GM12878 (cell line): ENCODE data around the gene TCN1. TPM values are rescaled to one million over a fixed set of nuclear protein-coding genes. Genes with fewer than 3 reads are reported as not detected.

Experiments
- ATAC-seq: fragments of 200-7000 bp; cut with Tn5 transposase; 3 replicates; pipeline ENCODE4 v1.9.1; 2020; ENCODE audit warnings: mild to moderate bottlenecking, moderate library complexity
- BruUV-seq: library from RNA; stranded (reverse); fragments of 400-500 nt; replicated peaks from 2 replicates; lab custom pipeline; 2021; lab: Mats Ljungman, UMichigan
- CTCF ChIA-PET: fragments of 300-600 bp; sonication (Branson Sonifier 250); formaldehyde crosslinking; extraction: SDS; loops from one replicate; lab custom pipeline; 2021; ENCODE audit warnings: inconsistent platforms; lab: Yijun Ruan, JAX
- POLR2A ChIA-PET: fragments of 350-600 bp; formaldehyde crosslinking; extraction: SDS; loops from one replicate; lab custom pipeline; 2021; ENCODE audit warnings: inconsistent platforms; lab: Charles Lee
- RAD21 ChIA-PET: fragments of 300-600 bp; sonication (Branson Sonifier 250); formaldehyde crosslinking; loops from one replicate; lab custom pipeline; 2023; ENCODE audit warnings: antibody characterized with exemption; ENCODE audit not compliant: unreplicated experiment; lab: Charles Lee
- SMC1A ChIA-PET: fragments of 300-600 bp; sonication (Branson Sonifier 250); formaldehyde crosslinking; loops from one replicate; lab custom pipeline; 2023; ENCODE audit not compliant: unreplicated experiment, uncharacterized antibody; lab: Charles Lee
- DNase-seq: peaks from one replicate; pipeline ENCODE4 v3.0.0-alpha.2; 2011; ENCODE audit warnings: low read depth, low spot score
- FAIRE-seq: peaks from 3 replicates; lab custom pipeline; 2011; peaks lifted over from hg19 to GRCh38; lab: Jason Lieb, UNC
- H2AFZ ChIP-seq: 2 replicates; pipeline ENCODE4 v1.6.0; 2011; ENCODE audit warnings: low read depth, low read length, control low read depth; ENCODE audit not compliant: control insufficient read depth
- H3K27ac ChIP-seq: 2 replicates; pipeline ENCODE4 v1.5.1; 2011; ENCODE audit warnings: control low read depth; ENCODE audit not compliant: control insufficient read depth, insufficient read depth
- H3K27me3 ChIP-seq, 2 experiments: replicated peaks in 1 of 2; 2 replicates each; pipeline versions ENCODE4 v1.6.0 to v1.6.1; 2011; ENCODE audit warnings: low read length in 1 of 2; ENCODE audit not compliant: control insufficient read depth in 2 of 2, insufficient read depth in 2 of 2
- H3K36me3 ChIP-seq, 2 experiments: 2 replicates each; pipeline ENCODE4 v1.5.1; 2011; ENCODE audit warnings: low read length in 1 of 2; ENCODE audit not compliant: control insufficient read depth in 2 of 2, insufficient read depth in 2 of 2
- H3K4me1 ChIP-seq: 2 replicates; pipeline ENCODE4 v1.6.1; 2011; ENCODE audit warnings: mild to moderate bottlenecking, low read length, moderate library complexity, mixed read lengths; ENCODE audit not compliant: control insufficient read depth, insufficient read depth
- H3K4me2 ChIP-seq: 2 replicates; pipeline ENCODE4 v1.6.0; 2011; ENCODE audit warnings: control low read depth; ENCODE audit not compliant: control insufficient read depth, insufficient read depth
- H3K4me3 ChIP-seq: fragments of 200-600 bp; sonication (generic); 2 replicates; pipeline ENCODE4 v1.5.1; 2016
- H3K79me2 ChIP-seq: 2 replicates; pipeline ENCODE4 v1.6.0; 2011; ENCODE audit warnings: low read length; ENCODE audit not compliant: control insufficient read depth, insufficient read depth
- H3K9ac ChIP-seq: 2 replicates; pipeline ENCODE4 v1.8.0; 2011; ENCODE audit warnings: low read length, control low read depth, mixed read lengths; ENCODE audit not compliant: control insufficient read depth, insufficient read depth
- H3K9me3 ChIP-seq: replicated peaks from 3 replicates; pipeline ENCODE4 v1.5.1; 2011; ENCODE audit warnings: mild to moderate bottlenecking, low read length; ENCODE audit not compliant: control insufficient read depth, insufficient read depth
- H4K20me1 ChIP-seq: 2 replicates; pipeline ENCODE4 v1.6.0; 2011; ENCODE audit not compliant: control insufficient read depth, insufficient read depth
- CBX5 ChIP-seq: sonication (generic); IDR thresholded peaks from 2 replicates; pipeline ENCODE4 v1.6.1; 2016; ENCODE audit warnings: low read depth, moderate library complexity, mild to moderate bottlenecking, inconsistent platforms
- CREM ChIP-seq: IDR thresholded peaks from 2 replicates; pipeline ENCODE4 v1.6.1; 2014; ENCODE audit warnings: antibody characterized with exemption, low read depth
- HDAC6 ChIP-seq: fragments of 200-600 bp; sonication (generic); IDR thresholded peaks from one replicate; pipeline ENCODE4 v1.8.0; 2017; ENCODE audit warnings: antibody characterized with exemption; ENCODE audit not compliant: unreplicated experiment
- IRF4 ChIP-seq: IDR thresholded peaks from 2 replicates; pipeline ENCODE4 v1.6.1; 2011; ENCODE audit warnings: low read depth, low read length
- WGBS: methylation state at CpG from one replicate; pipeline ENCODE4 v1.1.6; 2016; ENCODE audit warnings: low lambda C conversion rate; ENCODE audit not compliant: insufficient replicate concordance, insufficient coverage; ENCODE audit errors: missing lambda C conversion rate; 5-methylcytosine and 5-hydroxymethylcytosine counted together
- in situ Hi-C: fragments of 300-500 bp; cut with MboI; formaldehyde crosslinking; loops from 9 replicates; pipeline ENCODE4 v1.14.3; 2018; ENCODE audit warnings: mixed read lengths
- intact Hi-C: fragments of 100-400 bp; cut with micrococcal nuclease; formaldehyde crosslinking; loops from one replicate; pipeline ENCODE4 v1.14.2; 2022; ENCODE audit not compliant: unreplicated experiment
- polyA plus RNA-seq, 11 experiments: library from polyadenylated mRNA; depleted of rRNA in 4 of 11; unstranded in 6 of 11; stranded (reverse) in 5 of 11; fragments of >200 nt; fragmentation: Nextera tagmentation in 4 of 11; fragmentation: Illumina TruSeq in 1 of 11; extraction: Ambion mirVana in 4 of 11; extraction: Trizol in 1 of 11; gene quantifications; 1 replicate in 1 of 11; 2 replicates in 10 of 11; pipeline versions ENCODE4 v1.2.1 to v1.2.3, GENCODE V29; 2011 to 2016; ENCODE audit warnings: inconsistent platforms in 2 of 11, missing spikeins in 2 of 11, low read depth in 1 of 11
- total RNA-seq, 4 experiments: library from RNA; depleted of rRNA in 3 of 4; stranded (reverse); fragments of >200 nt in 3 of 4; fragmentation: Illumina TruSeq in 1 of 4; extraction: Trizol in 1 of 4; gene quantifications; 2 replicates each; pipeline versions ENCODE4 v1.2.1 to v1.2.3, GENCODE V29; 2013 to 2021
- TF ChIP-seq, protein P1 (sequence below): fragments of 450-650 bp; IDR thresholded peaks from 2 replicates; pipeline ENCODE4 v1.6.1; 2018; ENCODE audit warnings: borderline replicate concordance, mild to moderate bottlenecking; ENCODE audit not compliant: partially characterized antibody
- TF ChIP-seq, protein P2 (sequence below): IDR thresholded peaks from 2 replicates; pipeline ENCODE4 v1.6.1; 2012; ENCODE audit warnings: low read length, inconsistent platforms
- TF ChIP-seq, protein P3 (sequence below): fragments of 450-650 bp; IDR thresholded peaks from 2 replicates; pipeline ENCODE4 v1.6.1; 2017; ENCODE audit warnings: mild to moderate bottlenecking, moderate library complexity
- TF ChIP-seq, protein P4 (sequence below): fragments of 150-350 bp; IDR thresholded peaks from 2 replicates; pipeline ENCODE4 v1.6.1; 2014; ENCODE audit warnings: mild to moderate bottlenecking, low read depth, low read length
- TF ChIP-seq, protein P5 (sequence below): fragments of 450-650 bp; IDR thresholded peaks from 2 replicates; pipeline ENCODE4 v1.6.1; 2017; ENCODE audit warnings: mild to moderate bottlenecking, low read depth, inconsistent platforms; ENCODE audit not compliant: poor library complexity, severe bottlenecking

Gene TCN1
- total and polyA plus RNA-seq, 10 of the 15 experiments (the other 5 are each of a cell fraction or from before 2014, with no cell fraction given) = not detected

DNA sequence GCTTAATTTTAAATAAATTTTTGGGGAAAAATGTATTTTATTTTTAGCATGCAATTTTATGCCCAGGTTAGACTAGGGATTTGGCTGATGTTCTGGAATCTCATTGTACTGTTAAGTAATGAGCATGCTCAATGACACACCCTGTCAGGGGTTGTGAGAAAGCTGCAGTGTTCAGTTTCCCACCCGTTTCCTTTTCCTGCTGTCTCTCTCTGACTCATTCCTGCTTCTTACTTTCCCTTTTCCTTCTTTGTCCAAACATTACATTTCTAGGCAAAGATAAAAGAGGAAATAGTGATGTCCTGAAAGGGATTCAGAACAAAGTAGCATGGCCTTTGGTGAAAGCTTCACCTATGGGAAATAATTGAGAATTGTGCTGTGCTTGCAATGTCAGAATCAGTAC, 35.0 kb upstream of the TCN1 start (continued):
- TF ChIP-seq, protein P1, sequence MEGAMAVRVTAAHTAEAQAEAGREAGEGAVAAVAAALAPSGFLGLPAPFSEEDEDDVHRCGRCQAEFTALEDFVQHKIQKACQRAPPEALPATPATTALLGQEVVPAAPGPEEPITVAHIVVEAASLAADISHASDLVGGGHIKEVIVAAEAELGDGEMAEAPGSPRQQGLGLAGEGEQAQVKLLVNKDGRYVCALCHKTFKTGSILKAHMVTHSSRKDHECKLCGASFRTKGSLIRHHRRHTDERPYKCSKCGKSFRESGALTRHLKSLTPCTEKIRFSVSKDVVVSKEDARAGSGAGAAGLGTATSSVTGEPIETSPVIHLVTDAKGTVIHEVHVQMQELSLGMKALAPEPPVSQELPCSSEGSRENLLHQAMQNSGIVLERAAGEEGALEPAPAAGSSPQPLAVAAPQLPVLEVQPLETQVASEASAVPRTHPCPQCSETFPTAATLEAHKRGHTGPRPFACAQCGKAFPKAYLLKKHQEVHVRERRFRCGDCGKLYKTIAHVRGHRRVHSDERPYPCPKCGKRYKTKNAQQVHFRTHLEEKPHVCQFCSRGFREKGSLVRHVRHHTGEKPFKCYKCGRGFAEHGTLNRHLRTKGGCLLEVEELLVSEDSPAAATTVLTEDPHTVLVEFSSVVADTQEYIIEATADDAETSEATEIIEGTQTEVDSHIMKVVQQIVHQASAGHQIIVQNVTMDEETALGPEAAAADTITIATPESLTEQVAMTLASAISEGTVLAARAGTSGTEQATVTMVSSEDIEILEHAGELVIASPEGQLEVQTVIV = no peak

DNA sequence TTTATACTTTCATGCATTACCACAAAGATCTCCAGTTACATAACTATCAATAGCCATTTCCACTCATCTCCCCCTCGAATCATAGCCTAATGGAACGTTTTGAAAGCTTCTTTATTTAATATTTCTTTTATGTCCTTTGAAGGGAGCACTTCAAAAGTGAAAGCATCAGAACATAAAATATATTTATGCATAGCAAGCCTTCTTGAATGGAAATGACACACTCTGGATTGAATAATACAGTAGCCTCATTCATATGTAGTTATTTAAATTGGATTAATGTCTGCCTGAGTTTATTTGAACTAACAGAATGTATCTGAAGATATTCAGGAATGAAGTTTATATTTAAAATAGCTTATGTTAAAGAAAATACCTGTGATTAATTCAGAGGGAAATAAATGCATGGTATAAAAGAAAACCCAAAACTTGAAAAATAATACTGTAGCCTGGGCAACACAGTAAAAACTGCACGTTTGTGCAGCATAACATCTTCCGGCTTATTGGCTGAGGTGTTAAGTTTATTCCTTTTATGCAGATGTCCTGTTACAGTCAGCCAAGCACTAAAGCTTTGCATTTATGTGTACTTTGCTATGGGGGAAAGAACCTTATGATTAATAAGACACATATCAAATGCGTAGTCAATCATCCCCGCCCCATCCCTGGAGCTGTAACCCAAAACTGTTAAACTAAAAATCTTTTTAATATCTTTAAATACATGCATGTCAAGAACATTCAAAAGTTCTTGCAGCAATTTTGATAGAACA, 34.3 kb upstream of the TCN1 start:
- H2AFZ ChIP-seq = no peak overlapping the region
- ChIA-PET SMC1A (no interaction called here), RAD21 (no interaction called here), POLR2A (no interaction called here), CTCF (no interaction called here)
- H4K20me1 ChIP-seq = no peaks in the 10 kb centered on the region
- in situ Hi-C loops = no loop called here
- no peaks in the 10 kb centered on the region for H3K36me3 ChIP-seq
- DNase-seq = no peak
- no peaks in the 10 kb centered on the region for H3K9me3 ChIP-seq
- BruUV-seq = no TSS peak
- H3K4me3 ChIP-seq = no peak overlapping the region
- intact Hi-C loops = no loop called here
- no peak overlapping the region for H3K27ac ChIP-seq
- FAIRE-seq = no peak
- no peaks in the 10 kb centered on the region for H3K4me1 ChIP-seq
- no peaks in the 10 kb centered on the region for H3K27me3 ChIP-seq
- H3K4me2 ChIP-seq = no peak overlapping the region
- ATAC-seq = no peak
- no peaks in the 10 kb centered on the region for H3K79me2 ChIP-seq
- no peak overlapping the region for H3K9ac ChIP-seq
- 10% methylated on average over 6 of the region's 6 CpGs for WGBS
- TF ChIP-seq HDAC6 = no peak
- TF ChIP-seq, protein P2, sequence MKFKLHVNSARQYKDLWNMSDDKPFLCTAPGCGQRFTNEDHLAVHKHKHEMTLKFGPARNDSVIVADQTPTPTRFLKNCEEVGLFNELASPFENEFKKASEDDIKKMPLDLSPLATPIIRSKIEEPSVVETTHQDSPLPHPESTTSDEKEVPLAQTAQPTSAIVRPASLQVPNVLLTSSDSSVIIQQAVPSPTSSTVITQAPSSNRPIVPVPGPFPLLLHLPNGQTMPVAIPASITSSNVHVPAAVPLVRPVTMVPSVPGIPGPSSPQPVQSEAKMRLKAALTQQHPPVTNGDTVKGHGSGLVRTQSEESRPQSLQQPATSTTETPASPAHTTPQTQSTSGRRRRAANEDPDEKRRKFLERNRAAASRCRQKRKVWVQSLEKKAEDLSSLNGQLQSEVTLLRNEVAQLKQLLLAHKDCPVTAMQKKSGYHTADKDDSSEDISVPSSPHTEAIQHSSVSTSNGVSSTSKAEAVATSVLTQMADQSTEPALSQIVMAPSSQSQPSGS = no peak
- TF ChIP-seq, protein P3, sequence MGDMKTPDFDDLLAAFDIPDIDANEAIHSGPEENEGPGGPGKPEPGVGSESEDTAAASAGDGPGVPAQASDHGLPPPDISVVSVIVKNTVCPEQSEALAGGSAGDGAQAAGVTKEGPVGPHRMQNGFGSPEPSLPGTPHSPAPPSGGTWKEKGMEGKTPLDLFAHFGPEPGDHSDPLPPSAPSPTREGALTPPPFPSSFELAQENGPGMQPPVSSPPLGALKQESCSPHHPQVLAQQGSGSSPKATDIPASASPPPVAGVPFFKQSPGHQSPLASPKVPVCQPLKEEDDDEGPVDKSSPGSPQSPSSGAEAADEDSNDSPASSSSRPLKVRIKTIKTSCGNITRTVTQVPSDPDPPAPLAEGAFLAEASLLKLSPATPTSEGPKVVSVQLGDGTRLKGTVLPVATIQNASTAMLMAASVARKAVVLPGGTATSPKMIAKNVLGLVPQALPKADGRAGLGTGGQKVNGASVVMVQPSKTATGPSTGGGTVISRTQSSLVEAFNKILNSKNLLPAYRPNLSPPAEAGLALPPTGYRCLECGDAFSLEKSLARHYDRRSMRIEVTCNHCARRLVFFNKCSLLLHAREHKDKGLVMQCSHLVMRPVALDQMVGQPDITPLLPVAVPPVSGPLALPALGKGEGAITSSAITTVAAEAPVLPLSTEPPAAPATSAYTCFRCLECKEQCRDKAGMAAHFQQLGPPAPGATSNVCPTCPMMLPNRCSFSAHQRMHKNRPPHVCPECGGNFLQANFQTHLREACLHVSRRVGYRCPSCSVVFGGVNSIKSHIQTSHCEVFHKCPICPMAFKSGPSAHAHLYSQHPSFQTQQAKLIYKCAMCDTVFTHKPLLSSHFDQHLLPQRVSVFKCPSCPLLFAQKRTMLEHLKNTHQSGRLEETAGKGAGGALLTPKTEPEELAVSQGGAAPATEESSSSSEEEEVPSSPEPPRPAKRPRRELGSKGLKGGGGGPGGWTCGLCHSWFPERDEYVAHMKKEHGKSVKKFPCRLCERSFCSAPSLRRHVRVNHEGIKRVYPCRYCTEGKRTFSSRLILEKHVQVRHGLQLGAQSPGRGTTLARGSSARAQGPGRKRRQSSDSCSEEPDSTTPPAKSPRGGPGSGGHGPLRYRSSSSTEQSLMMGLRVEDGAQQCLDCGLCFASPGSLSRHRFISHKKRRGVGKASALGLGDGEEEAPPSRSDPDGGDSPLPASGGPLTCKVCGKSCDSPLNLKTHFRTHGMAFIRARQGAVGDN = no peak
- TF ChIP-seq CBX5 = no peak
- no peak for TF ChIP-seq CREM
- TF ChIP-seq, protein P4, sequence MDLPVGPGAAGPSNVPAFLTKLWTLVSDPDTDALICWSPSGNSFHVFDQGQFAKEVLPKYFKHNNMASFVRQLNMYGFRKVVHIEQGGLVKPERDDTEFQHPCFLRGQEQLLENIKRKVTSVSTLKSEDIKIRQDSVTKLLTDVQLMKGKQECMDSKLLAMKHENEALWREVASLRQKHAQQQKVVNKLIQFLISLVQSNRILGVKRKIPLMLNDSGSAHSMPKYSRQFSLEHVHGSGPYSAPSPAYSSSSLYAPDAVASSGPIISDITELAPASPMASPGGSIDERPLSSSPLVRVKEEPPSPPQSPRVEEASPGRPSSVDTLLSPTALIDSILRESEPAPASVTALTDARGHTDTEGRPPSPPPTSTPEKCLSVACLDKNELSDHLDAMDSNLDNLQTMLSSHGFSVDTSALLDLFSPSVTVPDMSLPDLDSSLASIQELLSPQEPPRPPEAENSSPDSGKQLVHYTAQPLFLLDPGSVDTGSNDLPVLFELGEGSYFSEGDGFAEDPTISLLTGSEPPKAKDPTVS = no peak
- no peak for TF ChIP-seq IRF4
- TF ChIP-seq, protein P5, sequence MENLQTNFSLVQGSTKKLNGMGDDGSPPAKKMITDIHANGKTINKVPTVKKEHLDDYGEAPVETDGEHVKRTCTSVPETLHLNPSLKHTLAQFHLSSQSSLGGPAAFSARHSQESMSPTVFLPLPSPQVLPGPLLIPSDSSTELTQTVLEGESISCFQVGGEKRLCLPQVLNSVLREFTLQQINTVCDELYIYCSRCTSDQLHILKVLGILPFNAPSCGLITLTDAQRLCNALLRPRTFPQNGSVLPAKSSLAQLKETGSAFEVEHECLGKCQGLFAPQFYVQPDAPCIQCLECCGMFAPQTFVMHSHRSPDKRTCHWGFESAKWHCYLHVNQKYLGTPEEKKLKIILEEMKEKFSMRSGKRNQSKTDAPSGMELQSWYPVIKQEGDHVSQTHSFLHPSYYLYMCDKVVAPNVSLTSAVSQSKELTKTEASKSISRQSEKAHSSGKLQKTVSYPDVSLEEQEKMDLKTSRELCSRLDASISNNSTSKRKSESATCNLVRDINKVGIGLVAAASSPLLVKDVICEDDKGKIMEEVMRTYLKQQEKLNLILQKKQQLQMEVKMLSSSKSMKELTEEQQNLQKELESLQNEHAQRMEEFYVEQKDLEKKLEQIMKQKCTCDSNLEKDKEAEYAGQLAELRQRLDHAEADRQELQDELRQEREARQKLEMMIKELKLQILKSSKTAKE = no peak
